Measurements from ENCODE around the gene APOL6.

DNA sequence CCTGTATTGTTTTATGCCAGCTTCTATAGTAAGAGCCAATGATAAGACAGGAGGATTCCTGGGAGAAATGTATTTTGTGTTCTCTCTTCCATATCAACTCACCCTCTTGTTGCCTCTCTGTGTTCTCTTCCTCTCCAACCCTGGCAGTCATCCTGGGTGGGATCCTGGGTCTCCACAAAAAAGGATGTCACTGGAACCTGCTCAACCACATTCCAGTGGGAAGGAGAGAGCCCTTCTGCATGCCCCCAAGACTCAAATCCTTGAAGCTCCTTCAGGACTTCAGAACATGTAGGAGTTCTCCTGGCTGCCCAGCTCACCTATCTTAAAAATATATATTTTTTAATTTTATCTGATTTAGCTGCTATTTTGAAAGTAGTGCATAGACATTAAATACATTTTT, 26.1 kb downstream of the APOL6 start:
- TF ChIP-seq, protein P1, sequence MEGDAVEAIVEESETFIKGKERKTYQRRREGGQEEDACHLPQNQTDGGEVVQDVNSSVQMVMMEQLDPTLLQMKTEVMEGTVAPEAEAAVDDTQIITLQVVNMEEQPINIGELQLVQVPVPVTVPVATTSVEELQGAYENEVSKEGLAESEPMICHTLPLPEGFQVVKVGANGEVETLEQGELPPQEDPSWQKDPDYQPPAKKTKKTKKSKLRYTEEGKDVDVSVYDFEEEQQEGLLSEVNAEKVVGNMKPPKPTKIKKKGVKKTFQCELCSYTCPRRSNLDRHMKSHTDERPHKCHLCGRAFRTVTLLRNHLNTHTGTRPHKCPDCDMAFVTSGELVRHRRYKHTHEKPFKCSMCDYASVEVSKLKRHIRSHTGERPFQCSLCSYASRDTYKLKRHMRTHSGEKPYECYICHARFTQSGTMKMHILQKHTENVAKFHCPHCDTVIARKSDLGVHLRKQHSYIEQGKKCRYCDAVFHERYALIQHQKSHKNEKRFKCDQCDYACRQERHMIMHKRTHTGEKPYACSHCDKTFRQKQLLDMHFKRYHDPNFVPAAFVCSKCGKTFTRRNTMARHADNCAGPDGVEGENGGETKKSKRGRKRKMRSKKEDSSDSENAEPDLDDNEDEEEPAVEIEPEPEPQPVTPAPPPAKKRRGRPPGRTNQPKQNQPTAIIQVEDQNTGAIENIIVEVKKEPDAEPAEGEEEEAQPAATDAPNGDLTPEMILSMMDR (IDR thresholded peaks at IDR 0.05) = no peak
- no peak for TF ChIP-seq POLR2A (IDR thresholded peaks at IDR 0.05)
